ENCODE measurements around the gene GRIN3B.
"Not testable (repeated sequence)": the region's sequence is repeated elsewhere in the genome, so short reads cannot be mapped to it uniquely, and the experiment has no call there.

The GRIN3B gene

GRCh38 chr19:1020868-1021425, 20.7 kb downstream of the GRIN3B start, which contains the start of gene TMEM259:
TSS of gene TMEM259 (minus strand) at chr19:1021123. CDS start at chr19:1020996, 127 bp downstream.
- peak within 1 kb of the TSS; percentile 95 to 96 for H3K4me3 ChIP-seq (replicated peaks in 1 of 2; ENCODE audit: low read depth in 2 of 2, low read length in 2 of 2)
- TF ChIP-seq CTCF (IDR thresholded peaks at IDR 0.05; ENCODE audit: low read depth, low read length), result no peak
- DNase-seq (ENCODE audit: low read depth in 2 of 2), result peak; percentile 98 to 99

- H3K4me3 ChIP-seq (replicated peaks in 1 of 2; ENCODE audit: low read depth in 2 of 2, low read length in 2 of 2); DNase-seq (ENCODE audit: low read depth in 2 of 2): not testable (repeated sequence)
Observed at GRCh38 chr19:1023883-1024188, 23.6 kb downstream of the GRIN3B start.

- not testable (repeated sequence) for H3K4me3 ChIP-seq (replicated peaks in 1 of 2; ENCODE audit: low read depth in 2 of 2, low read length in 2 of 2); DNase-seq (ENCODE audit: low read depth in 2 of 2)
Observed at GRCh38 chr19:1025080-1025479, 24.9 kb downstream of the GRIN3B start.

GRCh38 chr19:1025960-1026782, 26.0 kb downstream of the GRIN3B start, which contains the start of gene CNN2:
TSS of gene CNN2 (plus strand) at chr19:1026608. CDS start at chr19:1026662, 54 bp downstream.
- peak within 1 kb of the TSS; percentile 99 for H3K4me3 ChIP-seq (replicated peaks in 1 of 2; ENCODE audit: low read depth in 2 of 2, low read length in 2 of 2)
- no peak for TF ChIP-seq CTCF (IDR thresholded peaks at IDR 0.05; ENCODE audit: low read depth, low read length)
- peak; percentile 79 to 84 for DNase-seq (ENCODE audit: low read depth in 2 of 2)

- peak; percentile 42 to 51 for DNase-seq (ENCODE audit: low read depth in 2 of 2)
- no peak for TF ChIP-seq CTCF (IDR thresholded peaks at IDR 0.05; ENCODE audit: low read depth, low read length)
Observed at GRCh38 chr19:1026783-1027649, 26.8 kb downstream of the GRIN3B start.

GRCh38 chr19:1027650-1028061, 27.4 kb downstream of the GRIN3B start:
- TF ChIP-seq CTCF (IDR thresholded peaks at IDR 0.05; ENCODE audit: low read depth, low read length), result no peak
- no peak for DNase-seq (ENCODE audit: low read depth in 2 of 2)
- peak overlapping the region; percentile 99 for H3K4me3 ChIP-seq (replicated peaks in 1 of 2; ENCODE audit: low read depth in 2 of 2, low read length in 2 of 2)

More at GRCh38 chr19:1026783-1027649, 26.8 kb downstream of the GRIN3B start:
- peak overlapping the region; percentile 99 for H3K4me3 ChIP-seq (replicated peaks in 1 of 2; ENCODE audit: low read depth in 2 of 2, low read length in 2 of 2)

- H3K4me3 ChIP-seq (replicated peaks in 1 of 2; ENCODE audit: low read depth in 2 of 2, low read length in 2 of 2), result peak overlapping the region; percentile 99
- no peak for TF ChIP-seq CTCF (IDR thresholded peaks at IDR 0.05; ENCODE audit: low read depth, low read length)
- DNase-seq (ENCODE audit: low read depth in 2 of 2), result peak; percentile 89 to 97
Observed at GRCh38 chr19:1028062-1028926, 28.1 kb downstream of the GRIN3B start.
